Stimulated activated CD4-positive, alpha-beta T cell treated with anti-CD3 and anti-CD28 coated beads, Interleukin-4, amount 100 ng/mL, for 4 hours (primary cell): ENCODE measurements around the gene MPC2.
"Not testable (repeated sequence)": the region's sequence is repeated elsewhere in the genome, so short reads cannot be mapped to it uniquely, and the experiment has no call there.

ENCODE experiments used
- DNase-seq, 2 experiments: peaks; one replicate each; pipeline ENCODE4 v3.0.0-alpha.2; 2020

MPC2 gene

DNA sequence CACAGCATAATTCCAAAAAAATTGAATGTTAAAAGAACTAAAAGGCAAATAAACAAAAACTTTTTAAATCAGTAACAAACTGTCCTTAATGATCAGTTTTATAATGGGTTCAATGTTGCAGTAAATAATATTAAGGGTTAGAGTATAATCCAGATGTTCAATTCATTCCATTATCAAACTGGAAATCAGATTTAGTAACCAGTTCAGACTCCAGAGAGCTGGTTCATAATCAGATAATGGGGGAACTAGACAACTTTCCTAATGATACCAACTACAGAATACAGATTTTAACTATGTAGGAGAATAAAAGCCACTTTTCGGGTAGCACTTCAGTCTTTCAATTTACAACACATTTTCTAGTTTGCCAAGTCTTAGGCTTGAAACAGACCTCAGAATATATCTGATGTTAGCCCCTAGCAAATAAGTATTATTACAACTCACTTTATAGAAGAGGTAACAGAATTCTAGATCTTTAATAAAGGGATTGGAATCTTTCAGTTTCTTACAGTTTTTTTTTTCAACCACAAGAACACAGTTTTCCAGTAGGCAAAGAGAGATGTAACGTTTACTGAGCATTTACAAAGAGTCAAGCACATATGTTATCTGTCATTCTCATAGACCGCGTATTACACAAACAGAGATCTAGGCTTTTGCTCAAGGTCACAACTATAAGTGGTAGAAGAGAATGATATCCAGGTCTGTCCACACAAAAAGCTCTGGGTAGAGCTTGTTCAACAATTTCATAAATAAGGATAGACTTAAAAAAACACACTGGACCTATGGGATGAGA lies 2.3 kb downstream of the MPC2 start:
- no peak for DNase-seq

DNA sequence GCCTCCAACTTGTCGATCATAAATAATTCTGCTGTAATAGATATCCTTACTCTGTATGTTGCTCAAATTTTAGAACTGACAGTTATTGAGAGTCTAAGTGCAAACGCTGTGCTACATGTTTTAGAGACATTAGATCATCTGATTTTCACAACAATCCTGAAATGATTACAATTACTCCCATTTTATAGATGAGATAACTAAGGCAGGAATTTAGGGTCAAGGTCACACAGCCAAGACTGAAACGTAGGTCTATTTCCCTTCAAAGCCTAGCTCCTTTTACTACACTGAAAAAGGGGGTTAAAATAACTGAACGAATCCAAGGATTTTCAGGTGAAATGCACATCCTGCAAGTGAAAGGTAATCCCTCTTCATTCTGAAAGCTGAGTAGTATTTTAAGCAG lies 3.1 kb downstream of the MPC2 start:
- DNase-seq, result no peak

GRCh38 chr1:167929725-167930124 lies 7.1 kb downstream of the MPC2 start:
- no peak for DNase-seq

DNA sequence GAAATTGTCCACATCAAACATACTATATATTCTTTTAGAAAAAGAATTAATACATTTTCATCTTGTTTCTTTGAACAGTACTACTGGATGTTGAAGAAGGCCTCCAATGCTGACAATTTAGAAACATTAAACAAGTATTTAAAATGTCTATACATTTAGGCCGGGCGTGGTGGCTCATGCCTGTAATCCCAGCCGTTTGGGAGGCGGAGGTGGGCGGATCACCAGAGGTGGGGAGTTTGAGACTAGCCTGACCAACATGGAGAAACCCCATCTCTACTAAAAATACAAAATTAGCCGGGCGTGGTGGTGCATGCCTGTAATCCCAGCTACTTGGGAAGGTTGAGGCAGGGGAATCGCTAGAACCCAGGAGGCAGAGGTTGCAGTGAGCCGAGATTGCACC lies 8.0 kb downstream of the MPC2 start:
- DNase-seq, result not testable (repeated sequence)

DNA sequence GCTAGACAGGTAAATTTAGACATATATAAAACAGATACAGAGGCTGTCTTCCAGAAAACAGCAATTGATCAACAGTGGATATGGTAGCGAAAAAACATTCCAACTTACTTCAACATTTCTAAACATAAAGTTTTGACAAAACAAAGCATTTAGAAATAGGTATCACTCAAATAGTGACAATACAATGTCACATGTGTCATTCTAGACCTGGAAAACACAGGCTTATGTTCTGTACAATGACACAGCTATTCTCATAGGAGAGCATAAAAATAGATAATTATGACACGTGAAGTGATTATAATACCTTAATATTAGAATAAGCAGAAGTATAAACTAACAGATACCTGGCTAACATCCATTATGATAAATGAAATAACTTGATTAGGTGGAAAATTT lies 8.4 kb downstream of the MPC2 start:
- DNase-seq, result no peak

DNA sequence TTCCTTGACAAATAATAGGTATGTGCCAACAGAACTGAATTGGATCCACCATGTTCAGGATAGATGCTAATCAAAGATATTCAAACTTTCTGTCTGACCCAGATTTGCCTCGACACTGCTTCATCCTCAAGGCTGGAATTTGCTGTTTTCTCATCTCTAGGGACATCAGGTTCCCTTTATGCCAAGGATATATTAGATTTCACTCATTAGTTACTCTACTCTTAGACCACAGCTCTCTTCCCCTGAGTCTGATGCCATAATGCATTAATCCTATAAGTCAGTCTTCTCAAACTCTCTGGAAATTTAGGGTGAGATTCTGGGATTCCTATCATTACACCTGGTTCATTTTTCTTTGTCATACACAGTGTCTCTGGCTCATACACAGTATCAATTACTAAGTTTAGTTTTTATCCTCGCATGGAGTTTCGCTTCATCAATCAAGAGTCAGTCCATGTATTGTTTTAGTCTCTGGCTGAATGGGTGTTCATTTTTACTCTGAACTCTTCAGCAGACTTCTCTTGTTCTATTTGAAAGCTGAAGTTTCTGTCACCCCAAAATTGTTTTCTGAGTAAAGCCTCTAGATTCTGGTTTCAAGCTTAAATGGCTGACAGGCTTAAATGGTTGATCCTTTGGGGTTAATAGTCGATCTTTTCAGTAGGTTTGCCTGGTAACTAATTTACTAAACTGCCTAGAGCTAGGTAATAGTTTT lies 9.7 kb downstream of the MPC2 start:
- DNase-seq, result no peak

DNA sequence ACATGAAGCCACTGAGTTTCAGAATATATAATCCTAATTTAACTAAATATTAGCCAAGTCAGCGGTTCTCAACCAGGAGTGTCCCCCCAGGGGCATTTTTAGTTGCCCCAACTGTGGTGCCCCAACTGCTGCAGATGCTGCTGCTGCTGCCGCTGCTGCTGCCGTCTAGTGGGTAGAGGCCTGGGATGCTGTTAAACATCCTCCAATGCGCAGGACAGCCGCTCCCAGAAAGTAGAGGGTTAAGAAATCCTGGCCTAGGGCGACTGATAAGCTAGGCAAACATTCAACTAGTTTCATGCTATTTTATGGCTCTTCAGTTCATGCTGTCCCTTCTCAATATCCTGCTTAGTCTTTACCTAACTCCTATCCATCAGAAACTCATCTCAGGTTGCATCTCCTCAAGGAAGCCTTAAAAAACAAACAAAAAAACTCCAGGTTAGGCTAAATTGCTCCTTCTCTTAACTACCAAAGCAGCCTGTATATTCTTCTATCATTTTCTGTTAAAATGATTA lies 10.3 kb downstream of the MPC2 start:
- DNase-seq, result no peak

DNA sequence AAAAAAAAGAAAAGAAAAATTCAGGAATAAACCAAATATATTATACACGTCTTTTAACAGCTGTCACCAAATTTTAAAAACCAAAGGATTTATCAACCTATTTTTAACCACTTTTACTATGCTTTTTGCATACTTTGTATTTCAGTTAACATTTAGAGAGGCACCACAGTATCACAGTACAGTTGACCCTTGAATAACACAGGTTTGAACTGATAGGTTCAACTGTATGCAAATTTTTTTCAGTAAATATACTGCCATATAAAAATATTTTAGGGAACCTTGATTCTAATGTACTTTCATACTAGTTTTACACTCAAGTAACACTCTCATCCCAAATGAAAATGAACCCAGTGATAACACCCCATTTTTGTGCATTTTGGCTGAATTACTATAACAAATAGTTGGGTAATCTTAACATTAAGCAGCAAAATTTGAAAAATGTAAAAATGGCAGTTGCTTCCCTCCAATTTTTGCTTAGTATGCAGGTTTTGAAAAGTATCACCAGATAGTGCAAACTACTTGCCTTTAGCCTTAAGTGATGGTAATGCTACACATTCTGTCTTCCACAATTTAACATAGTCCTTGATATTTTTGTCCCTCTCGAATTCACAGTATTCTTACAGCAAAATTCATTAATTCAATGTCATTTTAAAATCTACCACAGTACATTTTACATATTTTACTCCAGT lies 12.2 kb downstream of the MPC2 start:
- no peak for DNase-seq

GRCh38 chr1:167924102-167924501 lies 12.8 kb downstream of the MPC2 start:
- no peak for DNase-seq

- no peak for DNase-seq
Observed at GRCh38 chr1:167923324-167924056, 13.4 kb downstream of the MPC2 start.

DNA sequence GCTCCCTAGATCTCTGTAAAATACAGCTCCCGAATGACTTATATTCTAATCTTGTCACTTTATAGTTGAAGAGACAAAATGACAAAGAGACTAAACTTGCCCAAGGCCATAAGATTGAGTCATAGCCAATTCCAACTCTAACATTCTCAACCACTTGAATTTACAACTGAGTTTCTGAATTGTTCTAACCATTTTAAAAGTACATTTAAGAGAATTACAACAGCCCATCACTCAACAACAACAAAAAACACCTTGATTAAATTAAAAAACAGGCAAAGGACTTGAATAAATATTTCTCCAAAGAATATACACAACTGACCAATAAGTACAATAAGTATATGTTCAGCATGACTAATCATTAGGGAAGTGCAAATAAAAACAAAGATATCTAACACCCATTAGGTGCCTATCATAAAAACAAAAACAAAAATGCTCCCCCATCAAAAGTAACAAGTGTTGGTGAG lies 14.2 kb downstream of the MPC2 start:
- DNase-seq, result no peak

DNA sequence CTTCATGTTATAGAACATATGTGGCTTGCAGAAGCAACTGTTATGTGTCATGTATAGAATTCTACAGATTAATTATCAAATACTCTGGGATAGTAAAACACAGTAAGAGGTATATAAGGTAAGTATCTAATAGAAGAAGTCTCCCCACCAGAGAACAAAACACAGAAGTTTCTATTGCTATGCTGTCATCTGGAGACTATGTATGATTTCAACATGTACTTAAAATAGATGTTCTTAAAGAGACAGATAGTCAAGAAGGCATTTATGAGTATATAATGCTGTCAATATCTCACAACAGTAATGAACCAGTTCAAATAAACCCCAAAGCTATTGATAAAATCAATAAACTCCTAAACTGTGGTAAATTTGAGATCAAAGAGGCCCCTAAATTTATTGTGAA lies 14.8 kb downstream of the MPC2 start:
- no peak for DNase-seq

DNA sequence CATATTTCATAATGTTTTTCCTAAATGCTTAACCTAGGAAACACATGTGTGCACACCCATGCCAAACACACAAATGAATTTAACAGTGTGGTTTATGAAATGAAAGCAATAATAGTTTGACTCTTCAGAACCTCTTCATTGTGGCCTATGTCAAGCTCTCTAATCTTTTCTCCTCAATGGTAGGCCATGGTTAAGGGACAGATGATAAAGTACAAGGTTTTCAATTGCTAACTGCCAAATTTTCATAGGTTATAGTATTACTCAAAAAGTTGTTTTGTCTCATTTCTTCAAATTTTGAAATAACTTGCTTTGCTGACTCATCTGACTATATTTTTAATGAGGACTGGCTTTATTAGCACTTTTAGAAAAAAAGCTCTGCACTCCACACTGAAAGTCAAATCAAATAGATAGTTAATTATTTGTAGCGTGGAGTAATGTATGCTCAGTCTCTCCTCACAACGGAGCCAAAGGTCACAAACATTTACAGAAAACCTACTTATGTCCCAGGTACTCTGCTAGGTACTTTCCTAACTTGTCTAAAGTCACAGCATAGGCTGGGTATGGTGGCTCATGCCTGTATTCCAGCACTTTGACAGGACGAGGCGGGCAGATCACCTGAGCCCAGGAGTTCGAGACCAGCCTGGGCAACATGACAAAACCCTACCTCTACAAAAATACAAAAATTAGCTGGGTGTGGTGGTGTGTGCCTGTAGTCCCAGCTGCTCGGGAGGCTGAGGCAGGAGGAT lies 19.9 kb downstream of the MPC2 start:
- DNase-seq, result no peak

DNA sequence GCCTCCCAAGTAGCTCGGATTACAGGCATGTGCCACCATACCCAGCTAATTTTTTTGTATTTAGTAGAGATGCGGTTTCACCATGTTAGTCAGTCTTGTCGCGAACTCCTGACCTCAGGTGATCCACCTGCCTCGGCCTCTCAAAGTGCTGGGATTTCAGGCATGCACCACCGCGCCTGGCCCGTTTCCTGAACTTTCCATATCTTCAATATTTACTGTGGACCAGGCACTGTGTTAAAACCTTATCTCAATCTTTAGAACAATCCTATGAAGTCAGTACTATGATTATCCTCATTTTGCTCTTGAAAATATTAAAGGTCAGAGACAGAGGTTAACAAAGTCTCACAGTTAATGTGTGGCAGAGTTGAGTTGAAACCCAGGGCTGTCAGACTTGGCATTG lies 21.3 kb downstream of the MPC2 start:
- DNase-seq, result no peak

GRCh38 chr1:167913895-167914496 lies 22.9 kb downstream of the MPC2 start, which contains the start of gene ADCY10:
Gene ADCY10, minus strand, starts transcription at chr1:167914134. Its CDS starts 8,994 bp downstream, at chr1:167905140.
- no peak for DNase-seq

GRCh38 chr1:167912294-167912693 lies 24.6 kb downstream of the MPC2 start:
- no peak for DNase-seq

GRCh38 chr1:167911413-167911812 lies 25.5 kb downstream of the MPC2 start:
- DNase-seq, result no peak

GRCh38 chr1:167910530-167910929 lies 26.3 kb downstream of the MPC2 start:
- no peak for DNase-seq

DNA sequence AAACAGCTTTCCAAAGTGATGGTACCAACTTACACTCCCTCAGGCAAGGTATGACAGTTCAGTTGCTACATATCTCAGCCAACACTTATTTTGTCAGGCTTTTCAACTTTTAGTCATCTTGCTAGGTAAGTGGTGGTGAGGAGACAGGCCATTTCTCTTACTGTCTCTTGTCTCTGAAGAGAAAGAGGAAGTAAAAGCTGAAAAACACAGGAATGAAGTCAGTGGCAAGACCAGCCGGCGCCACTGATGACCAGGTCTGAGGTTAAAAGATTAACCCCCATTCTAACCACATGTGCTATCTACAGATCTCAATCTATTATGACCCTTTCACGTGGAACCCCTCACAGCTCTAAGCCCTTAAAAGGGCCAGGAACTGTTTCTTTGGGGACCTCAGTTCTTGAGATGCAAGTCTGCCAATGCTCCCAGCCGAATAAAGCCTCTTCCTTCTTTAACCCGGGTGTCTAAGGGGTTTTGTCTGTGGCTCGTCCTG lies 27.1 kb downstream of the MPC2 start:
- DNase-seq, result no peak

DNA sequence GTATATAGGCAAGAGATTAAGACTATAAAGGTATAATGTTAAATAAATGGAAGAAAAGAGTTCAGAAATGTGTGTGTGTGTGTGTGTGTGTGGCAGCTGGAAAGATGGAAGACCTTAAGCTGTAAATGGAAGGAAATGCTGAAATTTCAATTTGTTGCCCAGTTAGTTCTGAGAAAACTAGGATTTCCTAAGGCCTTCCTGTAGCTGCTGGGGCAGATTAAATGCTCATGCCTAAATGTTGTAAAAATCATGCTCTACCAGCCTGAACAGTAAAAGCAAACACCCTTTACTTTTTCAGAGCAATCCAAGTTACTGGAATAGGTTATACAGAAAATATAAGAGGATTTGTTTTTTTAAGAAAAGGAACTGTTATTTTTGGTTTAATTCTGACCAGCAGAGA lies 31.2 kb downstream of the MPC2 start:
- no peak for DNase-seq

GRCh38 chr1:167905182-167905581 lies 31.7 kb downstream of the MPC2 start:
- no peak for DNase-seq
